ENCODE measurements around the gene THSD7A. TPM values are rescaled to one million over a fixed set of nuclear protein-coding genes. Genes with fewer than 3 reads are reported as not detected.

Gene THSD7A
- total RNA-seq, 1 donor from 2014 or later = not detected

GRCh38 chr7:11811709-11812108 lies 20.3 kb downstream of the THSD7A start:
- intact Hi-C loops (cut with micrococcal nuclease) = no loop called here

GRCh38 chr7:11810043-11810625 lies 21.9 kb downstream of the THSD7A start:
- intact Hi-C loops (cut with micrococcal nuclease) = no loop called here

- intact Hi-C loops (cut with micrococcal nuclease) = no loop called here
Measured at GRCh38 chr7:11807000-11807399, 25.0 kb downstream of the THSD7A start.

DNA sequence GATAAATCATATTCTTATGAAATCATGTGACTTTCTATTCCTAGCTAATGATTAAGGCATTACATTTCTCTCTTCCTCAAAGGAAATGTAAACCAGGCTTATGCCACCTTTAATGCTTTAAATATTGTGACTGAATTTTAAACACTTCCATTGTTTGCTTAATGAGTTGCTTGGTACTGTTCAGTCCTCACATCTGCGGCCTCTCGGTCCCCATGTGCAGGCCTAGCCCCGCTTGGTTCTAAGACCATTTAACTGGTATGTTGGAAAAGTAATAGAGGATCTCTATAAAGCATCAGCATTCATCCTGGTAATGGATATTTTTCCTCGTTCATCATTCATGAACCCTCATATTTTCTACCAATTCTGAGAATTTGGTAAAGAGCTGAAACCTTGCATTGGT lies 27.4 kb downstream of the THSD7A start:
- intact Hi-C loops (cut with micrococcal nuclease) = loop anchor here (5.0 kb wide), 1 partner anchor 43 kb away; no protein-coding TSS in a partner anchor

DNA sequence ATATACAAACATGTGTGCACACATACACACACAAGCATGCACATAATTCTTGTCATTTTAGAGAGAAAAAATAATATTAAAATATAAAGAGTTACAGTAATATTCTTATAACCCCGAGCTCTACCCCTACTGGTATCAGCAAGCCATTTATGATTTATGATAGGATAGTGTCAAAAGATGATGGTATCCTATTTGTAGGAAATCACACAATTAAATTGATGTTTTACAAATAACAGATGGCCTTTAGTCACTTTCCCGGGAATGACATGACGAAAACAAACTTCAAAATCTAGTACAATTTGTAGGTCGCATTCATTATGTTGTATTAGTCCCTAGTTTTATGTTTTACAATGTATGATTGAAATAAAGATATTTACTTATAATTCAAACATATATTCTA lies 36.8 kb downstream of the THSD7A start:
- intact Hi-C loops (cut with micrococcal nuclease) = no loop called here

DNA sequence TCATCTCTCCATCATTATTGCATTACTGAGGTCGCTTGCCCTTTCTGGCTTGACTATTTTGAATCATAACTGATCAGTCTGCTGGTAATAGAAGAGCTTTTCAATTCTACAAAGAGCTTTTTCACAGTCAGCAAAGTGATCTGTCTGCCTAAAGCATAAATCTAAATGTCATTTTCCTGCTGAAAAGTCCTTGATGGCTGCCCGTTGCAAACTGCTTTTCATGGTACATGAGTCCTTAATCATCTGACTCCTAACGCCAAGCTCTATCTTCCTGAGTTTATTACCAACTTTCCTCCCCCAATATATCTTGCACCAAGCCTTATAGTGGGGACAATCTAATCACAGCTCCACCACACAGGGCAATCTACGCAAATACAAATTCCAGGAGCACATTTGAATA lies 39.8 kb downstream of the THSD7A start:
- intact Hi-C loops (cut with micrococcal nuclease) = no loop called here

DNA sequence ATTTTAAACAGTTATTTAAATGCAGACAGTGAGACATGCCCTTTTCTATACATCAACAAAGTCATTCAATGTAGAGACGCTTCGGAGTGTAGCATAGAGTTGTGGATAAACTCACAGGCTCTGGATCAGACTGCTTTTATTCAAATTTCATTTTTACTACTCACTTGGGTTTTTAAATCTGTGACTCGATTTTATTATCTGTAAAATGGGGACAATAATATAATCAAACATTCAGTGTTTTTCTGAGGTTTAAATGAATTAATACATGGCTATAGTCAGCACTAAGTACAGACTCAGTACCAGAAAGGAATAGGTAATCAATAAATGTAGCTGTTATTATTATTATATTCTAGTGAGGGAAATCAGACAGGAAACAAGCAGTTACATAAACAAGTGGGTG lies 43.4 kb downstream of the THSD7A start:
- intact Hi-C loops (cut with micrococcal nuclease) = no loop called here

GRCh38 chr7:11787534-11787933 lies 44.5 kb downstream of the THSD7A start:
- intact Hi-C loops (cut with micrococcal nuclease) = no loop called here

DNA sequence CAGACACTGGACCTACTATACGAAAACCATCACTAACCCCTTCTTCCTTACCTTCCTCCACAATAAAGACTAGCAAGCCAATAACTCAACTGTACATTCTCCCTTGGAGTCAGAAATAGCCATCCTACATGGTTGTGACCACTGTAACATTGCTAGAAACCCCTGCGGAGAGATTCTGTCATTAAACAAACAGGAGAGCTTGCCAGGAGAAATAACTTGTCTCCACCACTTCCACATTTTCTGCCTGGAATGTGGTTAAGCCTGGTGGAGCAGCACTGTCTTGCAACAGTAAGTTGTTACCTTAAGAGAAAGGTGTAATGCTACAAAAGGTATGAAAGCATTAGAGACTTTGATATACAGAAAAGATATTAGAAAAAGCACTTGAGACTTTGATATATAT lies 45.8 kb downstream of the THSD7A start:
- intact Hi-C loops (cut with micrococcal nuclease) = no loop called here

DNA sequence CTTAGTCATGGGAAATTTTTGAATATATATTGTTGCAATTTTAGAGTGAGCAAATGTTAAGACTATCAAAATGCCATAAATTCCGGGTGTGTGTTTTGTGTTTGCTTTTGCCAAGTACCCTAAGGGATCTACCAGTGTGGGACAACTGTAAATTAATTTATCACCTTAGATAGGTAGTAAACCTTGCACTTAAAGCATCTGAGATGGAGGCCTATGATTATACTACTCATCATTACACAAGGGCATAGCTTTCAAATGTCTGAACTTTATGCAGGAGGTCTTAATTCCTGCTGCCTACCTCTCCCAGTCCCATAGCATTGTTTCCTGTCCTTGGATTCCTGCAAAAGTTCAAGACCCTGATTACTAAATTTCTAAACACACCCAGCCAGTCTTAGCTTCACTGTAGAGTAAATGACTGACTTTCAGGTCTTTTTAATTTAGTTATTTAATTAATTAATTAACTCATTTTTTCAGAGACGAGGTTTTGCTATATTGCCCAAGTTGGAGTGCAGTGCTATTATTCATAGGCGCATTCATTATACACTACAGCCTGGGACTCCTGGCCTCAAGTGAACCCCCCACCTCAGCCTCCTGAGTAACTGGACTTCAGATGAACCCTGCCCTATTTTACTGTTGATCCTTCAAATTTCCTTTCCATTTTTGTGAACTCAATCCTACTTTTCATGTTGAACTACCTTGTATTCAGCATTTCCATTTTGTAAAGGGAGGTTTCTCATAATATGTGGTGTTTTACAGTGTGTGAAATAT lies 47.0 kb downstream of the THSD7A start:
- intact Hi-C loops (cut with micrococcal nuclease) = no loop called here

- intact Hi-C loops (cut with micrococcal nuclease) = no loop called here
Measured at GRCh38 chr7:11779864-11780674, 51.9 kb downstream of the THSD7A start.

DNA sequence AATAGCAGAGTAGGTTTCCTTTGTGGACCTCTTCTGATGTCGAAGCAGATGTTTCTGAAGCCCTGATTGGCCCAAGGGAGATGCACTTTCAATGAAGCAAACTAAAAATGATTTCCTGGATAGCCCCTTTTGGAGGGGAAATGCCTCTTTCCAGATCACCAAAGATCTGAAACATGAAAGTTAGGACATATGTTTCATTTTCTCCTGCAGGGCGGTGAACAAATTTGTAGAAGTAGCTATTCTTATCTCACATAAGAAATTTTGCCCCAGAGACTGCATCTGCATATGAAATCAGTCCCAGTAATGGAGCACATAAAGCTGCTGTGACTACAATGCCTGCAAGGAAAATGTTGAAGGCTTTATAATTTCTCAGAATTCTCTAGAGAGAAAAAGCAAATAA lies 56.0 kb downstream of the THSD7A start:
- intact Hi-C loops (cut with micrococcal nuclease) = no loop called here

DNA sequence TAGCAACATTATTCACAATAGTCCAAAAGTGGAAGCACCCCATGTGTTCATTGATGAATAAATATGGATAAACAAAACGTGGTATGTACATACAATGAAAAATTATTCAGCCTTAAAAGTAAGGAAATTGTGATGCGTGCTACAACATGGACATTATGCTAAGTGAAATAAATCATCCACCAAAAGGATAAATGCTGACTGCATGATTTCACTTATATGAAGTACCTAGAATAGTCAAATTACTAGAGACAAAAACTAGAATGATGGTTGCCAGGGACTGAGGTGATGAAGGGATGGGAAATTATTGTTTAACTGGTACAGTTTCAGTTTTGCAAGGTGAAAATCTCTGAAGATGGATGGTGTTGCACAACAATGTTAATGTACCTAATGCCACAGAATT lies 56.6 kb downstream of the THSD7A start:
- intact Hi-C loops (cut with micrococcal nuclease) = no loop called here

DNA sequence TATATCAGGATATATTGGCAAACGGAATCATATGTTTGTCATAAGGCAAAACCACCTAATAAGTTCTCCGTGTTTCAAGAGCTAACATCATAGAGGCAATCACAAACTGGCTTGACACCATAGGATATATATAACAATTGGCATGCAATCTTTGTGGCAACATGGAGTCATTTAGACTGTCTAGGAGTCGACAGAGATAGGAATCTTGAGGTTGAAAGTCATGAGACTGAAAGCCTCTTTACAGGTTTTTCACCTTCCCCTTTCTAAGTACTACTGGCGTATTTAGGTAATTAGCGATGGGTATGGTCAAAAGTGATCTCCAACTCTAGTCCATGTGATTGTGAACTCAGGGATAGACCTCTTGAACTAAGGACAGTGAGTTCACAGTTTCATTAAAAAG lies 63.7 kb downstream of the THSD7A start:
- intact Hi-C loops (cut with micrococcal nuclease) = no loop called here

- intact Hi-C loops (cut with micrococcal nuclease) = no loop called here
Measured at GRCh38 chr7:11767148-11767547, 64.8 kb downstream of the THSD7A start.

GRCh38 chr7:11760372-11760771 lies 71.6 kb downstream of the THSD7A start:
- intact Hi-C loops (cut with micrococcal nuclease) = no loop called here

GRCh38 chr7:11758627-11759111 lies 73.3 kb downstream of the THSD7A start:
- intact Hi-C loops (cut with micrococcal nuclease) = no loop called here

DNA sequence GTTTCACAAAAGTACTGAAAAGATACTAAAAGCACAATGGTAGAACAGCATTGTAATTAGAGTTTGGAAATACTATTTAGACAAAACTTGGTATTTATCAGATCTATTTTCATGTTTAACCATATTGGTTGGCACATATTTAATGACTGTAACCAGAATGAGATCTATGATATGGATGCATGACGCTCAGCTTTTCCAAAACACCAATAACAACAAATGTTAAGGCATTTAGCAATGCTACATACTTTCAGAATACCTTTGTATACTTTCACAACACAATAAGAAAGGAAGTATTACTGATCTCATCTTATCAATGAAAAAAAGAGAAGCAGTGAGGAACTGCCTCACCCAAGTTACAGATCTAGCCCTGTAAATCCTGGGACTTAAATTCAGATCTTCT lies 74.8 kb downstream of the THSD7A start:
- intact Hi-C loops (cut with micrococcal nuclease) = no loop called here

- intact Hi-C loops (cut with micrococcal nuclease) = no loop called here
Measured at GRCh38 chr7:11754933-11755332, 77.1 kb downstream of the THSD7A start.

GRCh38 chr7:11754123-11754522 lies 77.9 kb downstream of the THSD7A start:
- intact Hi-C loops (cut with micrococcal nuclease) = no loop called here

- intact Hi-C loops (cut with micrococcal nuclease) = no loop called here
Measured at GRCh38 chr7:11753433-11753832, 78.6 kb downstream of the THSD7A start.

GRCh38 chr7:11751807-11752389 lies 80.1 kb downstream of the THSD7A start:
- intact Hi-C loops (cut with micrococcal nuclease) = no loop called here
